ENCODE measurements around the gene HCK.

HCK gene

GRCh38 chr20:32056708-32057483 is 4.9 kb downstream of the HCK start:
- in situ Hi-C loops (cut with HindIII; ENCODE audit: low sequenced_read_pairs), result no loop called here

- in situ Hi-C loops (cut with HindIII; ENCODE audit: low sequenced_read_pairs), result no loop called here
These were observed 5.7 kb downstream of the HCK start for GRCh38 chr20:32057656-32058184.

GRCh38 chr20:32059189-32059588 is 7.1 kb downstream of the HCK start:
- in situ Hi-C loops (cut with HindIII; ENCODE audit: low sequenced_read_pairs), result no loop called here

GRCh38 chr20:32062776-32063170 is 10.7 kb downstream of the HCK start:
- in situ Hi-C loops (cut with HindIII; ENCODE audit: low sequenced_read_pairs), result no loop called here

GRCh38 chr20:32063695-32064094 is 11.7 kb downstream of the HCK start:
- in situ Hi-C loops (cut with HindIII; ENCODE audit: low sequenced_read_pairs), result no loop called here

- in situ Hi-C loops (cut with HindIII; ENCODE audit: low sequenced_read_pairs), result no loop called here
These were observed 12.6 kb downstream of the HCK start for GRCh38 chr20:32064667-32065066.

GRCh38 chr20:32067234-32067821 is 15.3 kb downstream of the HCK start:
- in situ Hi-C loops (cut with HindIII; ENCODE audit: low sequenced_read_pairs), result no loop called here

GRCh38 chr20:32068174-32068573 is 16.1 kb downstream of the HCK start:
- in situ Hi-C loops (cut with HindIII; ENCODE audit: low sequenced_read_pairs), result no loop called here

GRCh38 chr20:32069711-32070110 is 17.7 kb downstream of the HCK start:
- in situ Hi-C loops (cut with HindIII; ENCODE audit: low sequenced_read_pairs), result no loop called here

- in situ Hi-C loops (cut with HindIII; ENCODE audit: low sequenced_read_pairs), result no loop called here
These were observed 18.2 kb downstream of the HCK start for GRCh38 chr20:32070282-32070681.

GRCh38 chr20:32070690-32071213 is 18.7 kb downstream of the HCK start:
- in situ Hi-C loops (cut with HindIII; ENCODE audit: low sequenced_read_pairs), result no loop called here

- in situ Hi-C loops (cut with HindIII; ENCODE audit: low sequenced_read_pairs), result no loop called here
These were observed 19.5 kb downstream of the HCK start for GRCh38 chr20:32071395-32072167.

- in situ Hi-C loops (cut with HindIII; ENCODE audit: low sequenced_read_pairs), result no loop called here
These were observed 20.2 kb downstream of the HCK start for GRCh38 chr20:32072168-32072750.

- in situ Hi-C loops (cut with HindIII; ENCODE audit: low sequenced_read_pairs), result no loop called here
These were observed 23.5 kb downstream of the HCK start for GRCh38 chr20:32075534-32075933.

GRCh38 chr20:32077190-32077589 is 25.1 kb downstream of the HCK start:
- in situ Hi-C loops (cut with HindIII; ENCODE audit: low sequenced_read_pairs), result no loop called here

GRCh38 chr20:32078322-32078721 is 26.3 kb downstream of the HCK start:
- in situ Hi-C loops (cut with HindIII; ENCODE audit: low sequenced_read_pairs), result no loop called here

- in situ Hi-C loops (cut with HindIII; ENCODE audit: low sequenced_read_pairs), result no loop called here
These were observed 26.7 kb downstream of the HCK start for GRCh38 chr20:32078791-32079190.

- in situ Hi-C loops (cut with HindIII; ENCODE audit: low sequenced_read_pairs), result no loop called here
These were observed 27.6 kb downstream of the HCK start for GRCh38 chr20:32079655-32080109.

- in situ Hi-C loops (cut with HindIII; ENCODE audit: low sequenced_read_pairs), result no loop called here
These were observed 28.7 kb downstream of the HCK start for GRCh38 chr20:32080783-32081182.

- in situ Hi-C loops (cut with HindIII; ENCODE audit: low sequenced_read_pairs), result no loop called here
These were observed 31.4 kb downstream of the HCK start for GRCh38 chr20:32083469-32083868.

- in situ Hi-C loops (cut with HindIII; ENCODE audit: low sequenced_read_pairs), result no loop called here
These were observed 35.0 kb downstream of the HCK start for GRCh38 chr20:32087070-32087469.

Measured in DLD1 (cell line).